GM23338 (cell line): ENCODE results near the gene CABCOCO1. TPM values are rescaled to one million over a fixed set of nuclear protein-coding genes. Genes with fewer than 3 reads are reported as not detected.
A peak's percentile ranks its signal among the peaks of the same experiment; 100 is the strongest.

Experiments used
- ATAC-seq: fragments of 200-7000 bp; cut with Tn5 transposase; 3 replicates; pipeline ENCODE4 v1.9.1; 2020
- DNase-seq: peaks from one replicate; pipeline ENCODE4 v3.0.0-alpha.2; 2015; ENCODE audit warnings: low spot score
- H2AFZ ChIP-seq: fragments of 200-600 bp; sonication (generic); 2 replicates; pipeline ENCODE4 v1.8.0; 2016; ENCODE audit warnings: antibody characterized with exemption, mild to moderate bottlenecking, moderate library complexity
- H3F3A ChIP-seq: fragments of 200-600 bp; sonication (generic); replicated peaks from 2 replicates; pipeline ENCODE4 v1.8.0; 2017; ENCODE audit warnings: antibody characterized with exemption, mixed run types, low read depth
- H3K27ac ChIP-seq: fragments of 200-600 bp; sonication (generic); 2 replicates; pipeline ENCODE4 v1.6.1; 2016; ENCODE audit warnings: low read depth
- H3K27me3 ChIP-seq: fragments of 200-600 bp; sonication (generic); 2 replicates; pipeline ENCODE4 v1.8.0; 2016; ENCODE audit warnings: mild to moderate bottlenecking, mixed run types, moderate library complexity; ENCODE audit not compliant: insufficient read depth
- H3K36me3 ChIP-seq: fragments of 200-600 bp; sonication (generic); 2 replicates; pipeline ENCODE4 v1.8.0; 2016; ENCODE audit warnings: mild to moderate bottlenecking; ENCODE audit not compliant: insufficient read depth
- H3K4me1 ChIP-seq: fragments of 200-600 bp; sonication (generic); 2 replicates; pipeline ENCODE4 v1.8.0; 2016; ENCODE audit warnings: mild to moderate bottlenecking, moderate library complexity; ENCODE audit not compliant: insufficient read depth
- H3K4me2 ChIP-seq: fragments of 200-600 bp; sonication (generic); 2 replicates; pipeline ENCODE4 v1.7.1; 2017; ENCODE audit warnings: mixed run types
- H3K4me3 ChIP-seq: fragments of 200-600 bp; sonication (generic); 2 replicates; pipeline ENCODE4 v1.6.1; 2016; ENCODE audit warnings: mixed run types
- H3K79me2 ChIP-seq: fragments of 200-600 bp; sonication (generic); replicated peaks from 2 replicates; pipeline ENCODE4 v1.8.0; 2017; ENCODE audit warnings: mild to moderate bottlenecking; ENCODE audit not compliant: insufficient read depth
- H3K9me2 ChIP-seq: fragments of 200-600 bp; sonication (generic); 2 replicates; pipeline ENCODE4 v1.8.0; 2017; ENCODE audit not compliant: insufficient read depth
- H4K20me1 ChIP-seq: fragments of 200-600 bp; sonication (generic); replicated peaks from 2 replicates; pipeline ENCODE4 v1.8.0; 2017; ENCODE audit warnings: mild to moderate bottlenecking; ENCODE audit not compliant: insufficient read depth
- H3K27ac Mint-ChIP-seq: 2 replicates; pipeline ENCODE4 v1.8.0; 2020; ENCODE audit warnings: inconsistent platforms, mild to moderate bottlenecking, moderate library complexity, mixed read lengths
- H3K27me3 Mint-ChIP-seq: 3 replicates; pipeline ENCODE4 v1.8.0; 2022; ENCODE audit warnings: low read depth, mild to moderate bottlenecking, moderate library complexity, mixed read lengths, inconsistent platforms; ENCODE audit not compliant: insufficient read depth, poor library complexity
- H3K36me3 Mint-ChIP-seq: 3 replicates; pipeline ENCODE4 v1.8.0; 2021; ENCODE audit warnings: low read depth, mild to moderate bottlenecking, inconsistent platforms, moderate library complexity, mixed read lengths
- H3K4me1 Mint-ChIP-seq: 3 replicates; pipeline ENCODE4 v1.8.0; 2020; ENCODE audit warnings: mild to moderate bottlenecking, inconsistent platforms, mixed read lengths
- H3K4me3 Mint-ChIP-seq: 3 replicates; pipeline ENCODE4 v1.8.0; 2021; ENCODE audit warnings: moderate library complexity, mild to moderate bottlenecking, inconsistent platforms, mixed read lengths
- H3K9me3 Mint-ChIP-seq: 3 replicates; pipeline ENCODE4 v1.8.0; 2020; ENCODE audit warnings: moderate library complexity, mild to moderate bottlenecking, inconsistent platforms, mixed read lengths
- EZH2 ChIP-seq: fragments of 200-600 bp; sonication (generic); IDR thresholded peaks from one replicate; pipeline ENCODE4 v1.8.0; 2017; ENCODE audit warnings: antibody characterized with exemption, mild to moderate bottlenecking, low read depth; ENCODE audit not compliant: unreplicated experiment
- EZH2phosphoT487 ChIP-seq: fragments of 200-600 bp; sonication (generic); IDR thresholded peaks from one replicate; pipeline ENCODE4 v1.8.1; 2018; ENCODE audit warnings: antibody characterized with exemption; ENCODE audit not compliant: unreplicated experiment
- JUNB ChIP-seq: IDR thresholded peaks from one replicate; pipeline ENCODE4 v1.6.1; 2016; ENCODE audit warnings: antibody characterized with exemption; ENCODE audit not compliant: unreplicated experiment
- NANOG ChIP-seq: IDR thresholded peaks from 2 replicates; pipeline ENCODE4 v1.6.1; 2016; ENCODE audit warnings: antibody characterized with exemption, borderline replicate concordance
- REST ChIP-seq: IDR thresholded peaks from one replicate; pipeline ENCODE4 v1.6.1; 2018; ENCODE audit warnings: antibody characterized with exemption; ENCODE audit not compliant: unreplicated experiment
- ZNF331 ChIP-seq: fragments of 250-450 bp; sonication (Bioruptor Pico); IDR thresholded peaks from 2 replicates; pipeline ENCODE4 v1.5.0; 2020; ENCODE audit warnings: low read depth, mild to moderate bottlenecking, moderate library complexity
- polyA plus RNA-seq: library from polyadenylated mRNA; unstranded; fragments of >200 nt; fragmentation: Nextera tagmentation; extraction: Ambion mirVana; gene quantifications from 2 replicates; pipeline ENCODE4 v1.2.1, GENCODE V29; 2016
- total RNA-seq: library from RNA; depleted of rRNA; stranded (reverse); fragments of >200 nt; shearing (Covaris generic); gene quantifications from 2 replicates; pipeline ENCODE4 v1.2.3, GENCODE V29; 2014
- TF ChIP-seq, protein P1 (sequence below), 2 experiments: fragments of 200-600 bp in 1 of 2; sonication (generic) in 1 of 2; conservative IDR thresholded peaks; 2 replicates each; pipeline versions ENCODE4 v1.5.1 to v1.6.1; 2016 to 2017; ENCODE audit warnings: antibody characterized with exemption in 2 of 2, low read depth in 2 of 2, mild to moderate bottlenecking in 2 of 2, moderate library complexity in 1 of 2

CABCOCO1 gene
- total and polyA plus RNA-seq, 2 experiments from 2014 or later, result not detected

GRCh38 chr10:61795147-61795546 lies 132.4 kb downstream of the CABCOCO1 start:
- Histone ChIP-seq H3K4me3 (no peak overlapping the region), H3K79me2 (no peaks in the 10 kb centered on the region), H3F3A (no peaks in the 10 kb centered on the region), H4K20me1 (no peaks in the 10 kb centered on the region), H3K36me3 (no peaks in the 10 kb centered on the region), H3K27ac (no peak overlapping the region), H3K4me1 (no peaks in the 10 kb centered on the region), H3K4me2 (no peak overlapping the region), H3K9me2 (no peaks in the 10 kb centered on the region; the same call in 1 of the 2 replicates), H3K27me3 (no peaks in the 10 kb centered on the region), H2AFZ (0 out of 2 replicates have a peak overlapping the region, but pooled peaks have one; percentile 7)
- Mint-ChIP-seq H3K36me3 (no peaks in the 10 kb centered on the region), H3K27ac (no peak overlapping the region), H3K9me3 (no peaks in the 10 kb centered on the region; the same call in 2 of the 3 replicates), H3K27me3 (no peaks in the 10 kb centered on the region), H3K4me1 (no peaks in the 10 kb centered on the region; the same call in 1 of the 3 replicates), H3K4me3 (no peak overlapping the region)
- DNase-seq (no peak), ATAC-seq (no peak)
- TF ChIP-seq EZH2phosphoT487 (no peak), JUNB (no peak), ZNF331 (CRISPR knock-in tag) (no peak), NANOG (no peak)

GRCh38 chr10:61795551-61795950 lies 132.8 kb downstream of the CABCOCO1 start:
- Histone ChIP-seq H4K20me1 (no peaks in the 10 kb centered on the region), H3K36me3 (no peaks in the 10 kb centered on the region)

DNA sequence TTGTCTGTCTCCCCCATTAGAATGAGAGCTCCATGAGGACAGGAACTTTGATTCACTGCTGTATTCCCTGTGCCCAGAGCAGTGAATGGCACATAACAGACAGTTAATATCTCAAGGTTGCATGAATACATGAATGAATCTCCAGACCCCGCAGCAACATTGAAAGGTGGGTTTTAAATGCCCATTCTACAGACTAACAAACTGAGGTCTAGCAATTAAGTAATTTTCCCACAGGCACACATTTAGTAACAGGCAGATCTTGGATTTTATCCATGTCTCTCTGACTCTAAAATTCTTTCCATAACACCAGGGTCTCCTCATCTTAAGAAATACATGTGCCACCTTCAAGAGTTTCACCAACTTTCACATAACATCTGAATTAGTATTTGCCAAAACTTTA lies 134.1 kb downstream of the CABCOCO1 start:
- no peak overlapping the region for H3K4me2 ChIP-seq
- H3K36me3 Mint-ChIP-seq, result no peaks in the 10 kb centered on the region
- no peak overlapping the region for H2AFZ ChIP-seq
- no peaks in the 10 kb centered on the region for H4K20me1 ChIP-seq
- no peaks in the 10 kb centered on the region for H3K36me3 ChIP-seq
- DNase-seq (no peak), ATAC-seq (no peak)
- no peaks in the 10 kb centered on the region for H3F3A ChIP-seq
- H3K79me2 ChIP-seq, result no peaks in the 10 kb centered on the region
- H3K4me1 ChIP-seq, result no peaks in the 10 kb centered on the region
- H3K9me2 ChIP-seq, result no peaks in the 10 kb centered on the region; the same call in 1 of the 2 replicates
- no peak overlapping the region for H3K4me3 Mint-ChIP-seq
- no peaks in the 10 kb centered on the region; the same call in 1 of the 3 replicates for H3K4me1 Mint-ChIP-seq
- no peak overlapping the region for H3K4me3 ChIP-seq
- H3K9me3 Mint-ChIP-seq, result no peaks in the 10 kb centered on the region; the same call in 2 of the 3 replicates
- H3K27me3 ChIP-seq, result no peaks in the 10 kb centered on the region
- no peak overlapping the region for H3K27ac ChIP-seq
- no peaks in the 10 kb centered on the region for H3K27me3 Mint-ChIP-seq
- H3K27ac Mint-ChIP-seq, result no peak overlapping the region
- TF ChIP-seq REST (no peak), ZNF331 (CRISPR knock-in tag) (no peak)
- TF ChIP-seq, protein P1, sequence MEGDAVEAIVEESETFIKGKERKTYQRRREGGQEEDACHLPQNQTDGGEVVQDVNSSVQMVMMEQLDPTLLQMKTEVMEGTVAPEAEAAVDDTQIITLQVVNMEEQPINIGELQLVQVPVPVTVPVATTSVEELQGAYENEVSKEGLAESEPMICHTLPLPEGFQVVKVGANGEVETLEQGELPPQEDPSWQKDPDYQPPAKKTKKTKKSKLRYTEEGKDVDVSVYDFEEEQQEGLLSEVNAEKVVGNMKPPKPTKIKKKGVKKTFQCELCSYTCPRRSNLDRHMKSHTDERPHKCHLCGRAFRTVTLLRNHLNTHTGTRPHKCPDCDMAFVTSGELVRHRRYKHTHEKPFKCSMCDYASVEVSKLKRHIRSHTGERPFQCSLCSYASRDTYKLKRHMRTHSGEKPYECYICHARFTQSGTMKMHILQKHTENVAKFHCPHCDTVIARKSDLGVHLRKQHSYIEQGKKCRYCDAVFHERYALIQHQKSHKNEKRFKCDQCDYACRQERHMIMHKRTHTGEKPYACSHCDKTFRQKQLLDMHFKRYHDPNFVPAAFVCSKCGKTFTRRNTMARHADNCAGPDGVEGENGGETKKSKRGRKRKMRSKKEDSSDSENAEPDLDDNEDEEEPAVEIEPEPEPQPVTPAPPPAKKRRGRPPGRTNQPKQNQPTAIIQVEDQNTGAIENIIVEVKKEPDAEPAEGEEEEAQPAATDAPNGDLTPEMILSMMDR (conservative IDR thresholded peaks at IDR 0.05; ENCODE audit: low read depth in 2 of 2), result no peak

More at GRCh38 chr10:61795551-61795950, 132.8 kb downstream of the CABCOCO1 start:
- TF ChIP-seq, protein P1 (conservative IDR thresholded peaks at IDR 0.05; ENCODE audit: low read depth in 2 of 2), result peak; percentile 20 to 56
- no peak for TF ChIP-seq EZH2
- Histone ChIP-seq H3K27me3 (no peaks in the 10 kb centered on the region), H3K27ac (no peak overlapping the region), H3K4me1 (no peaks in the 10 kb centered on the region), H3K79me2 (no peaks in the 10 kb centered on the region), H3K4me3 (no peak overlapping the region), H3F3A (no peaks in the 10 kb centered on the region), H2AFZ (0 out of 2 replicates have a peak overlapping the region, but pooled peaks have one; percentile 8), H3K9me2 (no peaks in the 10 kb centered on the region; the same call in 1 of the 2 replicates), H3K4me2 (no peak overlapping the region)
- no peaks in the 10 kb centered on the region for H3K36me3 Mint-ChIP-seq
- ATAC-seq, result peak; percentile 90
- no peaks in the 10 kb centered on the region for H3K27me3 Mint-ChIP-seq
- no peaks in the 10 kb centered on the region; the same call in 2 of the 3 replicates for H3K9me3 Mint-ChIP-seq
- H3K4me1 Mint-ChIP-seq, result no peaks in the 10 kb centered on the region; the same call in 1 of the 3 replicates
- H3K4me3 Mint-ChIP-seq, result no peak overlapping the region
- DNase-seq, result peak; percentile 33
- no peak overlapping the region for H3K27ac Mint-ChIP-seq
